HEK293T (cell line): ENCODE results near the gene MACROD2.
"Not testable (repeated sequence)": the region's sequence is repeated elsewhere in the genome, so short reads cannot be mapped to it uniquely, and the experiment has no call there.

Experiments used
- BHLHE40 ChIP-seq: fragments of 450-650 bp; IDR thresholded peaks from 2 replicates; pipeline ENCODE4 v1.6.1; 2016; ENCODE audit warnings: mild to moderate bottlenecking, moderate library complexity, borderline replicate concordance
- CTBP1 ChIP-seq: fragments of 450-650 bp; IDR thresholded peaks from 2 replicates; pipeline ENCODE4 v1.6.1; 2016; ENCODE audit warnings: borderline replicate concordance
- ELF4 ChIP-seq: fragments of 450-650 bp; IDR thresholded peaks from 2 replicates; pipeline ENCODE4 v1.6.1; 2017; ENCODE audit warnings: antibody characterized with exemption
- FOXA1 ChIP-seq: fragments of 450-650 bp; IDR thresholded peaks from 2 replicates; pipeline ENCODE4 v1.6.1; 2016; ENCODE audit warnings: mild to moderate bottlenecking
- FOXK2 ChIP-seq: fragments of 450-650 bp; IDR thresholded peaks from 2 replicates; pipeline ENCODE4 v1.6.1; 2016; ENCODE audit warnings: mild to moderate bottlenecking
- FOXM1 ChIP-seq: fragments of 450-650 bp; IDR thresholded peaks from 2 replicates; pipeline ENCODE4 v1.6.1; 2017; ENCODE audit warnings: mild to moderate bottlenecking, borderline replicate concordance
- HDGF ChIP-seq: fragments of 450-650 bp; IDR thresholded peaks from 2 replicates; pipeline ENCODE4 v1.6.1; 2017; ENCODE audit warnings: antibody characterized with exemption, borderline replicate concordance
- L3MBTL2 ChIP-seq: fragments of 450-650 bp; conservative IDR thresholded peaks from 2 replicates; pipeline ENCODE4 v1.6.1; 2016; ENCODE audit warnings: mild to moderate bottlenecking
- SP1 ChIP-seq: fragments of 450-650 bp; IDR thresholded peaks from 2 replicates; pipeline ENCODE4 v1.6.1; 2017
- SUZ12 ChIP-seq: fragments of 450-650 bp; IDR thresholded peaks from 2 replicates; pipeline ENCODE4 v1.6.1; 2016; ENCODE audit warnings: mild to moderate bottlenecking
- ZNF384 ChIP-seq: fragments of 450-650 bp; IDR thresholded peaks from 2 replicates; pipeline ENCODE4 v1.6.1; 2016

DNA sequence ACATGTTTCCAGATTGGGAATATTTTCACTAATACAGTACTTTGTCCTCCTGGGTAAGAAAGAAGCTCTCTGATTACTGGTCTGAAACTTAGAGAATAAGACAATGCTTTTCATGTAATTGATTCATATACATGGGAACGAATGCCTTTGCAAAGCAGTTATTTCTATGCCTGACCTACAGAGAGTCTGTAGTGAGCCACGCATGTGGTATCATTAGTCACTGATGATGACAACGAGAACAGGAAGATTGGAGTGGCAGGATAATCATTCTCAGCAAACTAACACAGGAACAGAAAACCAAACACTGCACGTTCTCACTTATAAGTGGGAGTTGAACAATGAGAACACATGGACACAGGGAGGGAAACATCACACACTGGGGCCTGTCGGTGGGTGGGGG, 1382.3 kb downstream of the MACROD2 start:
- TF ChIP-seq FOXM1, ZNF384, ELF4, SP1, SUZ12, HDGF, CTBP1, L3MBTL2, FOXA1, BHLHE40, FOXK2: not testable (repeated sequence)
